ENCODE measurements around the gene ANKRD33B. TPM values are rescaled to one million over a fixed set of nuclear protein-coding genes. Genes with fewer than 3 reads are reported as not detected.

The ANKRD33B gene
- total and polyA plus RNA-seq, 2 experiments from 2014 or later, result 2.9 to 15.4 TPM

- TF ChIP-seq CREB1 (CRISPR knock-in tag; IDR thresholded peaks at IDR 0.05; ENCODE audit: low read depth) (no peak), JUNB (IDR thresholded peaks at IDR 0.05; ENCODE audit: unreplicated experiment) (no peak), STAT1 (IDR thresholded peaks at IDR 0.05; ENCODE audit: unreplicated experiment) (no peak), REST (IDR thresholded peaks at IDR 0.05; ENCODE audit: unreplicated experiment) (no peak), EZH2 (IDR thresholded peaks at IDR 0.05; ENCODE audit: low read depth, unreplicated experiment) (no peak), ZNF114 (CRISPR knock-in tag; IDR thresholded peaks at IDR 0.05) (no peak), POLR2AphosphoS5 (IDR thresholded peaks at IDR 0.05; ENCODE audit: low read depth) (no peak), NANOG (IDR thresholded peaks at IDR 0.05; ENCODE audit: borderline replicate concordance) (no peak)
- TF ChIP-seq, protein P1, sequence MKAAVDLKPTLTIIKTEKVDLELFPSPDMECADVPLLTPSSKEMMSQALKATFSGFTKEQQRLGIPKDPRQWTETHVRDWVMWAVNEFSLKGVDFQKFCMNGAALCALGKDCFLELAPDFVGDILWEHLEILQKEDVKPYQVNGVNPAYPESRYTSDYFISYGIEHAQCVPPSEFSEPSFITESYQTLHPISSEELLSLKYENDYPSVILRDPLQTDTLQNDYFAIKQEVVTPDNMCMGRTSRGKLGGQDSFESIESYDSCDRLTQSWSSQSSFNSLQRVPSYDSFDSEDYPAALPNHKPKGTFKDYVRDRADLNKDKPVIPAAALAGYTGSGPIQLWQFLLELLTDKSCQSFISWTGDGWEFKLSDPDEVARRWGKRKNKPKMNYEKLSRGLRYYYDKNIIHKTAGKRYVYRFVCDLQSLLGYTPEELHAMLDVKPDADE (IDR thresholded peaks at IDR 0.05), result no peak
- TF ChIP-seq, protein P2, sequence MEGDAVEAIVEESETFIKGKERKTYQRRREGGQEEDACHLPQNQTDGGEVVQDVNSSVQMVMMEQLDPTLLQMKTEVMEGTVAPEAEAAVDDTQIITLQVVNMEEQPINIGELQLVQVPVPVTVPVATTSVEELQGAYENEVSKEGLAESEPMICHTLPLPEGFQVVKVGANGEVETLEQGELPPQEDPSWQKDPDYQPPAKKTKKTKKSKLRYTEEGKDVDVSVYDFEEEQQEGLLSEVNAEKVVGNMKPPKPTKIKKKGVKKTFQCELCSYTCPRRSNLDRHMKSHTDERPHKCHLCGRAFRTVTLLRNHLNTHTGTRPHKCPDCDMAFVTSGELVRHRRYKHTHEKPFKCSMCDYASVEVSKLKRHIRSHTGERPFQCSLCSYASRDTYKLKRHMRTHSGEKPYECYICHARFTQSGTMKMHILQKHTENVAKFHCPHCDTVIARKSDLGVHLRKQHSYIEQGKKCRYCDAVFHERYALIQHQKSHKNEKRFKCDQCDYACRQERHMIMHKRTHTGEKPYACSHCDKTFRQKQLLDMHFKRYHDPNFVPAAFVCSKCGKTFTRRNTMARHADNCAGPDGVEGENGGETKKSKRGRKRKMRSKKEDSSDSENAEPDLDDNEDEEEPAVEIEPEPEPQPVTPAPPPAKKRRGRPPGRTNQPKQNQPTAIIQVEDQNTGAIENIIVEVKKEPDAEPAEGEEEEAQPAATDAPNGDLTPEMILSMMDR (conservative IDR thresholded peaks at IDR 0.05; ENCODE audit: low read depth in 2 of 2), result no peak
Measured at GRCh38 chr5:10617103-10617502, 53.2 kb downstream of the ANKRD33B start (continued).

DNA sequence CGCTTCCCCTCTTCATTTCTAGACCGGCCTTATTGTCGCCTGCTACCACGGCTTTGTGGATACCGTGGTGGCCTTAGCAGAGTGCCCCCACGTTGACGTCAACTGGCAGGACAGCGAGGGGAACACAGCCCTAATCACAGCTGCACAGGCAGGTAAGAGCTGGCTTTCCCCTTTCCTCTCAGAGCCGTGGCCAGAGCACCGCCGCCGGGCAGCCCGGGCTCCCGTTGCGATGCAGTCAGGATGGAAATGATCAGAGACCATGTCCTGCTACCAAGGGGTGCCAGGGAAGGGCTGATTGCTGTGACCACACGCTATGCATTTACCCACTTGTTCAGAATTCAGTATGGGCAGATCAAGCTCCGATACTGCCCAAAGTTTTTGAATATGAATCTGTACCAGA lies 54.4 kb downstream of the ANKRD33B start:
- DNase-seq (ENCODE audit: low spot score), result no peak
- Histone ChIP-seq H3K27ac (ENCODE audit: low read depth) (no peak overlapping the region), H2AFZ (no peak overlapping the region), H3K27me3 (ENCODE audit: insufficient read depth) (no peaks in the 10 kb centered on the region), H4K20me1 (replicated peaks; ENCODE audit: insufficient read depth) (no peaks in the 10 kb centered on the region; the same call in 1 of the 2 replicates), H3K36me3 (ENCODE audit: insufficient read depth) (no peaks in the 10 kb centered on the region), H3K79me2 (replicated peaks; ENCODE audit: insufficient read depth) (no peaks in the 10 kb centered on the region), H3F3A (replicated peaks; ENCODE audit: low read depth) (no peaks in the 10 kb centered on the region), H3K9me2 (ENCODE audit: insufficient read depth) (no peaks in the 10 kb centered on the region), H3K4me2 (no peak overlapping the region), H3K4me3 (no peak overlapping the region), H3K4me1 (ENCODE audit: insufficient read depth) (no peaks in the 10 kb centered on the region)
- ATAC-seq, result no peak
- peaks cover 5% of the 10 kb centered on the region for H3K9me3 Mint-ChIP-seq
- no peaks in the 10 kb centered on the region for H3K4me1 Mint-ChIP-seq
- no peak overlapping the region for H3K4me3 Mint-ChIP-seq
- H3K27ac Mint-ChIP-seq, result no peak overlapping the region
- peaks cover 3% of the 10 kb centered on the region; the same call in 1 of the 3 replicates for H3K36me3 Mint-ChIP-seq (ENCODE audit: low read depth)
- no peaks in the 10 kb centered on the region for H3K27me3 Mint-ChIP-seq (ENCODE audit: insufficient read depth, low read depth, poor library complexity)
- no peak for TF ChIP-seq NANOG (IDR thresholded peaks at IDR 0.05; ENCODE audit: borderline replicate concordance)

All from GM23338 (cell line).